Measurements from ENCODE around the gene PILRA.

- TF ChIP-seq TBL1XR1 (IDR thresholded peaks at IDR 0.05; ENCODE audit: low read depth, low read length) = no peak
- TF ChIP-seq USF2 (IDR thresholded peaks at IDR 0.05; ENCODE audit: borderline replicate concordance, low read depth, low read length) = no peak
These were observed 2.5 kb upstream of the PILRA start for GRCh38 chr7:100370746-100371145.
